MM.1S (cell line): ENCODE measurements around the gene ANLN.

Experiments used
- DNase-seq: peaks from one replicate; pipeline ENCODE4 v3.0.0-alpha.2; 2015
- H2AFZ ChIP-seq: fragments of 300-600 bp; sonication (generic); 2 replicates; pipeline ENCODE4 v1.6.0; 2016; ENCODE audit warnings: antibody characterized with exemption, low read length
- H3F3A ChIP-seq: fragments of 300-600 bp; sonication (generic); 2 replicates; pipeline ENCODE4 v1.6.1; 2016; ENCODE audit warnings: mild to moderate bottlenecking, antibody characterized with exemption, low read length, moderate library complexity, mixed read lengths; ENCODE audit not compliant: insufficient read depth
- H3K27ac ChIP-seq: fragments of 300-600 bp; sonication (generic); 2 replicates; pipeline ENCODE4 v1.5.1; 2016; ENCODE audit warnings: mild to moderate bottlenecking, low read length
- H3K27me3 ChIP-seq: fragments of 300-600 bp; sonication (generic); replicated peaks from 2 replicates; pipeline ENCODE4 v1.6.0; 2016; ENCODE audit warnings: low read length; ENCODE audit not compliant: insufficient read depth
- H3K36me3 ChIP-seq: fragments of 300-600 bp; sonication (generic); replicated peaks from 2 replicates; pipeline ENCODE4 v1.6.1; 2016; ENCODE audit warnings: mild to moderate bottlenecking, low read length, mixed read lengths; ENCODE audit not compliant: insufficient read depth
- H3K4me1 ChIP-seq: fragments of 300-600 bp; sonication (generic); 2 replicates; pipeline ENCODE4 v1.6.1; 2016; ENCODE audit warnings: low read length, mixed read lengths
- H3K4me2 ChIP-seq: fragments of 300-600 bp; sonication (generic); 2 replicates; pipeline ENCODE4 v1.6.0; 2016; ENCODE audit warnings: low read depth, low read length
- H3K4me3 ChIP-seq: fragments of 300-600 bp; sonication (generic); 2 replicates; pipeline ENCODE4 v1.5.1; 2016; ENCODE audit warnings: low read length, mixed read lengths
- H3K79me2 ChIP-seq: fragments of 300-600 bp; sonication (generic); 2 replicates; pipeline ENCODE4 v1.6.1; 2016; ENCODE audit warnings: mixed run types, low read length, mixed read lengths
- H3K9ac ChIP-seq: fragments of 300-600 bp; sonication (generic); 2 replicates; pipeline ENCODE4 v1.6.1; 2016; ENCODE audit warnings: low read length, mixed read lengths
- H3K9me2 ChIP-seq: fragments of 300-600 bp; sonication (generic); replicated peaks from 2 replicates; pipeline ENCODE4 v1.6.1; 2016; ENCODE audit warnings: mild to moderate bottlenecking, low read length, mixed read lengths; ENCODE audit not compliant: insufficient read depth
- H3K9me3 ChIP-seq: fragments of 300-600 bp; sonication (generic); replicated peaks from 2 replicates; pipeline ENCODE4 v1.6.1; 2016; ENCODE audit warnings: mild to moderate bottlenecking, low read length, mixed read lengths; ENCODE audit not compliant: insufficient read depth
- H4K20me1 ChIP-seq: fragments of 300-600 bp; sonication (generic); 2 replicates; pipeline ENCODE4 v1.6.1; 2016; ENCODE audit warnings: mild to moderate bottlenecking, low read length, moderate library complexity, mixed read lengths; ENCODE audit not compliant: insufficient read depth
- EZH2 ChIP-seq: fragments of 300-600 bp; sonication (generic); optimal IDR thresholded peaks from 2 replicates; pipeline ENCODE3; 2017; ENCODE audit warnings: low read depth, mild to moderate bottlenecking, antibody characterized with exemption, low read length, mixed read lengths
- EZH2phosphoT487 ChIP-seq: fragments of 300-600 bp; sonication (generic); IDR thresholded peaks from 2 replicates; pipeline ENCODE4 v1.6.1; 2018; ENCODE audit warnings: antibody characterized with exemption, low read length
- TF ChIP-seq, protein P1 (sequence below): fragments of 300-600 bp; sonication (generic); IDR thresholded peaks from 2 replicates; pipeline ENCODE4 v1.5.1; 2016; ENCODE audit warnings: antibody characterized with exemption, low read length, mixed read lengths

The ANLN gene

DNA sequence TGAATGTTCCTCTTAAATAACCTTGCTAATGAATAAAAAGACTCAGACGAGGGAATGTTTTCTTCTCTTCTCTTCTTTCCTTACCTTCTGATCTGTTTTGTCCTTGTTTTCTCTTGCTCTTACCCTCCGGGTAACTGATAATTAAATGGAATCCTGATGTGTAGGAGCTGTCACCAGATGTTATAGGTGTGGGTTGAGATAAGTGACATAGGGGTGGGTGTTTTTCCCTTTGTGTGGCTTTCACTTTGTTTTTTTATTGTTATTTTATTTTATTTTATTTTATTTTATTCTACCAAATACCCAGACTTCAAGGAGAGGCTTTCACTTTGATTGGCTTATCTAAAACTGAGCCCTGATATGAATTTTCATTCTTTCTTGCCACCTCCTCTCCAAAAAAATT, 25.5 kb downstream of the ANLN start:
- no peak overlapping the region for H2AFZ ChIP-seq
- H4K20me1 ChIP-seq: no peaks in the 10 kb centered on the region
- 0 out of 2 replicates have a peak, but pooled peaks cover 7% of the 10 kb centered on the region for H3K79me2 ChIP-seq
- no peak overlapping the region for H3K9ac ChIP-seq
- no peaks in the 10 kb centered on the region for H3K9me3 ChIP-seq
- no peak for TF ChIP-seq EZH2phosphoT487
- no peak for DNase-seq
- H3K4me2 ChIP-seq: no peak overlapping the region
- no peaks in the 10 kb centered on the region for H3K27me3 ChIP-seq
- H3K27ac ChIP-seq: no peak overlapping the region
- no peaks in the 10 kb centered on the region for H3F3A ChIP-seq
- peaks cover 16% of the 10 kb centered on the region for H3K36me3 ChIP-seq
- H3K9me2 ChIP-seq: no peaks in the 10 kb centered on the region
- H3K4me3 ChIP-seq: no peak overlapping the region
- H3K4me1 ChIP-seq: no peaks in the 10 kb centered on the region

DNA sequence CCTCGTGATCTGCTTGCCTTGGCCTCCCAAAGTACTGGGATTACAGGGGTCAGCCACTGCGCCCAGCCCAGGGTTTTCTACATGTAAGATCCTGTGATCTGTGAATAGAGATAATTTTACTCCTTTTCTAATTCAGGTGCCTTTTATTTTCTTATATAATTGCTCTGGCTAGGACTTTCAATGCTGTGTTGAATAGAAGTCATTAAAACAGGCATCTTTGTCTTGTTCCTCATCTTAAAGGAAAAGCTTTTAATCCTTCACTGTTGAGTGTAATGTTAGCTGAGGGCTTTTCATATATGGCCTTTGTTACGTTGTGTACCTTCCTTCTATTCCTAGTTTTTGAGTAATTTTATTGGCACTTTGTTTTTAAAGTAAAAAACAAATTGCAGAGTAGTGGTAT, 26.6 kb downstream of the ANLN start:
- Histone ChIP-seq H3K4me1 (no peaks in the 10 kb centered on the region), H3K4me2 (no peak overlapping the region), H2AFZ (no peak overlapping the region), H3K9me2 (no peaks in the 10 kb centered on the region), H3K27me3 (no peaks in the 10 kb centered on the region), H3K79me2 (0 out of 2 replicates have a peak, but pooled peaks cover 3% of the 10 kb centered on the region), H3K36me3 (peaks cover 18% of the 10 kb centered on the region), H3K9ac (no peak overlapping the region), H3K9me3 (no peaks in the 10 kb centered on the region), H3F3A (no peaks in the 10 kb centered on the region), H4K20me1 (no peaks in the 10 kb centered on the region), H3K4me3 (no peak overlapping the region), H3K27ac (no peak overlapping the region)
- TF ChIP-seq EZH2 (no peak), EZH2phosphoT487 (no peak)
- TF ChIP-seq, protein P1, sequence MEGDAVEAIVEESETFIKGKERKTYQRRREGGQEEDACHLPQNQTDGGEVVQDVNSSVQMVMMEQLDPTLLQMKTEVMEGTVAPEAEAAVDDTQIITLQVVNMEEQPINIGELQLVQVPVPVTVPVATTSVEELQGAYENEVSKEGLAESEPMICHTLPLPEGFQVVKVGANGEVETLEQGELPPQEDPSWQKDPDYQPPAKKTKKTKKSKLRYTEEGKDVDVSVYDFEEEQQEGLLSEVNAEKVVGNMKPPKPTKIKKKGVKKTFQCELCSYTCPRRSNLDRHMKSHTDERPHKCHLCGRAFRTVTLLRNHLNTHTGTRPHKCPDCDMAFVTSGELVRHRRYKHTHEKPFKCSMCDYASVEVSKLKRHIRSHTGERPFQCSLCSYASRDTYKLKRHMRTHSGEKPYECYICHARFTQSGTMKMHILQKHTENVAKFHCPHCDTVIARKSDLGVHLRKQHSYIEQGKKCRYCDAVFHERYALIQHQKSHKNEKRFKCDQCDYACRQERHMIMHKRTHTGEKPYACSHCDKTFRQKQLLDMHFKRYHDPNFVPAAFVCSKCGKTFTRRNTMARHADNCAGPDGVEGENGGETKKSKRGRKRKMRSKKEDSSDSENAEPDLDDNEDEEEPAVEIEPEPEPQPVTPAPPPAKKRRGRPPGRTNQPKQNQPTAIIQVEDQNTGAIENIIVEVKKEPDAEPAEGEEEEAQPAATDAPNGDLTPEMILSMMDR: no peak
- no peak for DNase-seq

DNA sequence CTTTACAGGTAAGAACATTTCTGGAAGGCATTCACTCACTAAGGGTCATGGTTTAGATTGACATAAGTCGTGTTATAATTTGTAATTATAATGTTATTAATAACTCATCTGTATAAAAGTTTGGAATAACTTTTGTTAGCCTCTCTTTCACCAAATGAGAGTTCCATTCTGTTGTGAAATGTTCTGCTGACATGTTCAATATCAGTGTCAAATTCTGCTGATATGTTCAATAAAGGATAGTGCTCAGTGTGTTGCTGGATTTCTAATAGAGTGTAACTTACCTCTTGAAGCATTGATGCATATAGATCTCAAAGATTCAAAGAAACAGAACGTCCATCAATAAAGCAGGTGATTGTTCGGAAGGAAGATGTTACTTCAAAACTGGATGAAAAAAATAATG, 30.6 kb downstream of the ANLN start:
- Histone ChIP-seq H3K27ac (no peak overlapping the region), H3K9ac (no peak overlapping the region), H3K9me3 (no peaks in the 10 kb centered on the region), H3K36me3 (peaks cover 32% of the 10 kb centered on the region), H3K27me3 (no peaks in the 10 kb centered on the region), H3K4me2 (no peak overlapping the region), H3K4me3 (no peak overlapping the region), H4K20me1 (0 out of 2 replicates have a peak, but pooled peaks cover 3% of the 10 kb centered on the region), H3F3A (no peaks in the 10 kb centered on the region), H2AFZ (no peak overlapping the region), H3K9me2 (no peaks in the 10 kb centered on the region), H3K79me2 (0 out of 2 replicates have a peak, but pooled peaks cover 5% of the 10 kb centered on the region), H3K4me1 (no peaks in the 10 kb centered on the region)
- no peak for DNase-seq
- no peak for TF ChIP-seq EZH2phosphoT487
- TF ChIP-seq EZH2: no peak
- TF ChIP-seq, protein P1: no peak

DNA sequence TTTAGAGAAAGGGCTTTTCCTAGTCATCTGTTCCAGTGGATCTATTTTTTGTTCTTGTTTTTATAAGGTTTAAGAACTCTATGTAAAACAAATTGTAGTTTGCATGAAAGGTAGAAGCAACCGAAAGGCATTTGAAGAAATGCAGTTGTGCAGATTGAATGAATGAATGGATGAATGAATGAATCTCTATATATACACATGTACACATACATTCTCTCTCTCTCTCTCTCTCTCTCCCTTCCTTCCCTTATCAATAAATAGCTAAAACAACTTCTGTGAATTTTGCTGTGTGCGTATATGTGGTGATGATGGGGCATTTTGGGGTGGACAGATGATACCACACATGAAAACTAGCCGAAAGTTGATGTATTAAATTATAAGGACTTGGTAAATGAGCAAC, 32.4 kb downstream of the ANLN start:
- Histone ChIP-seq H3F3A (no peaks in the 10 kb centered on the region), H3K27me3 (no peaks in the 10 kb centered on the region), H3K9me3 (no peaks in the 10 kb centered on the region), H3K79me2 (0 out of 2 replicates have a peak, but pooled peaks cover 5% of the 10 kb centered on the region), H3K4me3 (no peak overlapping the region), H3K4me1 (no peaks in the 10 kb centered on the region), H3K9ac (no peak overlapping the region), H3K27ac (no peak overlapping the region), H4K20me1 (0 out of 2 replicates have a peak, but pooled peaks cover 3% of the 10 kb centered on the region), H3K36me3 (peaks cover 29% of the 10 kb centered on the region; the same call in 1 of the 2 replicates), H3K4me2 (no peak overlapping the region), H2AFZ (no peak overlapping the region), H3K9me2 (no peaks in the 10 kb centered on the region)
- TF ChIP-seq EZH2phosphoT487 (no peak), EZH2 (no peak)
- TF ChIP-seq, protein P1: no peak
- no peak for DNase-seq
